Tibial nerve (tissue), 4 donors: ENCODE data around the gene TMEM63A. TPM values are rescaled to one million over a fixed set of nuclear protein-coding genes. Genes with fewer than 3 reads are reported as not detected.

Experiments used
- DNase-seq, 2 donors: peaks; one replicate each; pipeline ENCODE4 v3.0.0-alpha.2; 2019; ENCODE audit warnings: low spot score in 2 of 2
- H3K27ac ChIP-seq, 4 donors: fragments of 200-600 bp; sonication (generic) in 3 of 4; one replicate each; pipeline ENCODE4 v1.5.1; 2017 to 2019; ENCODE audit warnings: mild to moderate bottlenecking in 1 of 4
- H3K27me3 ChIP-seq, 2 donors: fragments of 200-600 bp; sonication (generic) in 1 of 2; one replicate each; pipeline versions ENCODE4 v1.5.1 to v1.6.0; 2017 to 2019
- H3K36me3 ChIP-seq, 3 donors: fragments of 200-600 bp; sonication (generic); one replicate each; pipeline ENCODE4 v1.5.1; 2018 to 2019
- H3K4me1 ChIP-seq, 4 donors: fragments of 200-600 bp; sonication (generic) in 3 of 4; one replicate each; pipeline ENCODE4 v1.5.1; 2017 to 2019
- H3K4me3 ChIP-seq, 4 donors: fragments of 200-600 bp; sonication (generic) in 3 of 4; one replicate each; pipeline ENCODE4 v1.5.1; 2017 to 2019; ENCODE audit warnings: mild to moderate bottlenecking in 1 of 4, moderate library complexity in 1 of 4
- H3K9me3 ChIP-seq, 4 donors: fragments of 200-600 bp; sonication (generic) in 3 of 4; one replicate each; pipeline ENCODE4 v1.5.1; 2017 to 2019
- CTCF ChIP-seq, 5 experiments: fragments of 200-600 bp in 3 of 5; fragments of 450-650 bp in 2 of 5; sonication (generic) in 3 of 5; IDR thresholded peaks; one replicate each; pipeline ENCODE4 v1.5.1; 2016 to 2019; ENCODE audit warnings: antibody characterized with exemption in 5 of 5, mild to moderate bottlenecking in 3 of 5, moderate library complexity in 2 of 5
- EP300 ChIP-seq, 2 donors: sonication (generic); formaldehyde crosslinking; IDR thresholded peaks; one replicate each; pipeline ENCODE4 v1.6.1; 2017; ENCODE audit warnings: antibody characterized with exemption in 2 of 2, mild to moderate bottlenecking in 1 of 2
- POLR2A ChIP-seq, 2 donors: fragments of 450-650 bp; IDR thresholded peaks; one replicate each; pipeline ENCODE4 v1.6.1; 2017; ENCODE audit warnings: antibody characterized with exemption in 2 of 2, mild to moderate bottlenecking in 2 of 2, moderate library complexity in 2 of 2
- WGBS, 2 donors: methylation state at CpG; one replicate each; pipeline ENCODE4 v1.1.5; 2018; 5-methylcytosine and 5-hydroxymethylcytosine counted together
- total RNA-seq, 4 donors: library from RNA; depleted of rRNA; stranded (reverse); fragments of >200 nt; gene quantifications; one replicate each; pipeline ENCODE4 v1.1.0, GENCODE V29; 2016

TMEM63A gene
- total RNA-seq, 4 donors from 2014 or later = 63.2 to 91.5 (median 66.7) TPM

GRCh38 chr1:225845097-225845496, 37.1 kb downstream of the TMEM63A start:
- no peak overlapping the region for H3K4me3 ChIP-seq
- TF ChIP-seq EP300 (IDR thresholded peaks at IDR 0.05) = no peak
- no peak for TF ChIP-seq POLR2A (IDR thresholded peaks at IDR 0.05)
- TF ChIP-seq CTCF (IDR thresholded peaks at IDR 0.05) = no peak
- H3K4me1 ChIP-seq = peaks cover 0 to 23% (median 7%) of the 10 kb centered on the region in 4 donors
- no peaks in the 10 kb centered on the region for H3K27me3 ChIP-seq
- peaks cover 0 to 97% (median 12%) of the 10 kb centered on the region in 3 donors for H3K36me3 ChIP-seq
- H3K9me3 ChIP-seq = no peaks in the 10 kb centered on the region
- no peak for DNase-seq
- peak overlapping the region in 2 of 4 donors; percentile 17 to 29 for H3K27ac ChIP-seq
- WGBS, 2 donors = 85 to 89% methylated on average over 14 of the region's 14 CpGs

- Histone ChIP-seq H3K27ac (no peak overlapping the region), H3K36me3 (peaks cover 0 to 97% (median 12%) of the 10 kb centered on the region in 3 donors), H3K4me1 (peaks cover 0 to 18% (median 7%) of the 10 kb centered on the region in 4 donors), H3K9me3 (no peaks in the 10 kb centered on the region), H3K27me3 (no peaks in the 10 kb centered on the region), H3K4me3 (no peak overlapping the region)
- 79 to 87% methylated on average over 16 to 18 of the region's 18 CpGs for WGBS, 2 donors
- DNase-seq = no peak
- TF ChIP-seq POLR2A (IDR thresholded peaks at IDR 0.05) = no peak
- TF ChIP-seq EP300 (IDR thresholded peaks at IDR 0.05) = no peak
- TF ChIP-seq CTCF (IDR thresholded peaks at IDR 0.05) = no peak
These were observed 37.7 kb downstream of the TMEM63A start for GRCh38 chr1:225844236-225845061.

- H3K4me3 ChIP-seq = no peak overlapping the region
- no peaks in the 10 kb centered on the region for H3K9me3 ChIP-seq
- no peak overlapping the region for H3K27ac ChIP-seq
- H3K27me3 ChIP-seq = no peaks in the 10 kb centered on the region
- no peak for TF ChIP-seq EP300 (IDR thresholded peaks at IDR 0.05)
- no peak for TF ChIP-seq POLR2A (IDR thresholded peaks at IDR 0.05)
- TF ChIP-seq CTCF (IDR thresholded peaks at IDR 0.05) = no peak
- peaks cover 0 to 12% (median 4%) of the 10 kb centered on the region in 4 donors for H3K4me1 ChIP-seq
- 74 to 85% methylated on average over 6 of the region's 6 CpGs for WGBS, 2 donors
- no peak for DNase-seq
- peaks cover 0 to 97% (median 12%) of the 10 kb centered on the region in 3 donors for H3K36me3 ChIP-seq
These were observed 38.8 kb downstream of the TMEM63A start for GRCh38 chr1:225843426-225843795.

GRCh38 chr1:225842788-225843425, 39.3 kb downstream of the TMEM63A start:
- H3K4me3 ChIP-seq = no peak overlapping the region
- no peak for TF ChIP-seq CTCF (IDR thresholded peaks at IDR 0.05)
- DNase-seq = no peak
- peaks cover 0 to 12% (median 3%) of the 10 kb centered on the region in 4 donors for H3K4me1 ChIP-seq
- peaks cover 0 to 97% (median 12%) of the 10 kb centered on the region in 3 donors for H3K36me3 ChIP-seq
- no peak overlapping the region for H3K27ac ChIP-seq
- no peaks in the 10 kb centered on the region for H3K27me3 ChIP-seq
- no peaks in the 10 kb centered on the region for H3K9me3 ChIP-seq
- WGBS, 2 donors = 87 to 95% methylated on average over 6 of the region's 6 CpGs

GRCh38 chr1:225842074-225842473, 40.1 kb downstream of the TMEM63A start:
- WGBS, 2 donors = 90 to 94% methylated on average over 12 of the region's 12 CpGs
- Histone ChIP-seq H3K4me3 (no peak overlapping the region), H3K27ac (no peak overlapping the region), H3K27me3 (no peaks in the 10 kb centered on the region), H3K4me1 (peaks cover 0 to 12% (median 0%) of the 10 kb centered on the region in 4 donors), H3K36me3 (peaks cover 0 to 96% (median 12%) of the 10 kb centered on the region in 3 donors), H3K9me3 (no peaks in the 10 kb centered on the region)
- TF ChIP-seq EP300 (IDR thresholded peaks at IDR 0.05) = no peak
- no peak for TF ChIP-seq POLR2A (IDR thresholded peaks at IDR 0.05)
- no peak for TF ChIP-seq CTCF (IDR thresholded peaks at IDR 0.05)
- DNase-seq = no peak
